HCT116 (cell line): ENCODE data around the gene WDR31. TPM values are rescaled to one million over a fixed set of nuclear protein-coding genes. Genes with fewer than 3 reads are reported as not detected.

Experiments
- ATAC-seq: fragments of 200-7000 bp; cut with Tn5 transposase; 2 replicates; pipeline ENCODE4 v1.9.1; 2020; ENCODE audit warnings: mild to moderate bottlenecking, moderate library complexity
- BruUV-seq: library from RNA; stranded (reverse); fragments of 400-500 nt; replicated peaks from 2 replicates; lab custom pipeline; 2021; lab: Mats Ljungman, UMichigan
- CTCF ChIA-PET: fragments of 300-600 bp; sonication (Branson Sonifier 250); formaldehyde crosslinking; loops from one replicate; lab custom pipeline; 2021; ENCODE audit warnings: antibody characterized with exemption; lab: Charles Lee
- POLR2A ChIA-PET: fragments of 300-600, 350-600 bp; sonication (Branson Sonifier 250); formaldehyde crosslinking; loops from one replicate; lab custom pipeline; 2021; ENCODE audit warnings: antibody characterized with exemption; lab: Charles Lee
- RAD21 ChIA-PET, 2 experiments: fragments of 300-600 bp; sonication (Branson Sonifier 250); formaldehyde crosslinking; loops; one replicate each; lab custom pipeline; 2023; ENCODE audit warnings: low total read pairs in 2 of 2; ENCODE audit not compliant: uncharacterized antibody in 2 of 2, unreplicated experiment in 2 of 2, low non-redundant PET in 1 of 2; lab: Charles Lee
- DNase-seq: peaks from one replicate; pipeline ENCODE4 v3.0.0-alpha.2; 2010; ENCODE audit warnings: low read depth, low spot score
- H2AFZ ChIP-seq: fragments of 200-600 bp; shearing (Covaris generic), sonication (generic); 2 replicates; pipeline ENCODE4 v1.6.1; 2017; ENCODE audit warnings: low read depth, mixed run types, mixed read lengths, antibody characterized with exemption, low read length; ENCODE audit not compliant: poor library complexity, severe bottlenecking
- H3K27ac ChIP-seq: 2 replicates; pipeline ENCODE4 v1.5.1; 2012; ENCODE audit warnings: low read depth, low read length
- H3K27me3 ChIP-seq: fragments of 200-600 bp; sonication (generic); 2 replicates; pipeline ENCODE4 v1.6.1; 2016; ENCODE audit warnings: mixed run types, low read length, mixed read lengths; ENCODE audit not compliant: insufficient read depth
- H3K36me3 ChIP-seq, 2 experiments: fragments of 200-500 bp in 1 of 2; fragments of 200-600 bp in 1 of 2; sonication (Bioruptor generic) in 1 of 2; sonication (generic) in 1 of 2; 2 replicates each; pipeline versions ENCODE4 v1.5.1 to v1.6.1; 2014 to 2016; ENCODE audit warnings: low read length in 2 of 2, inconsistent platforms in 1 of 2, mixed read lengths in 1 of 2, mixed run types in 1 of 2; ENCODE audit not compliant: insufficient read depth in 2 of 2, control insufficient read depth in 1 of 2
- H3K4me1 ChIP-seq, 2 experiments: fragments of 200-600 bp in 1 of 2; sonication (generic) in 1 of 2; 2 replicates each; pipeline versions ENCODE4 v1.5.1 to v1.6.1; 2012 to 2017; ENCODE audit warnings: low read length in 2 of 2, inconsistent platforms in 1 of 2, mild to moderate bottlenecking in 1 of 2, mixed read lengths in 1 of 2, mixed run types in 1 of 2, moderate library complexity in 1 of 2; ENCODE audit not compliant: insufficient read depth in 2 of 2, control insufficient read depth in 1 of 2
- H3K4me2 ChIP-seq: fragments of 200-600 bp; sonication (generic); 2 replicates; pipeline ENCODE4 v1.6.1; 2017; ENCODE audit warnings: mixed run types, low read length, mixed read lengths
- H3K4me3 ChIP-seq, 2 experiments: fragments of 200-600 bp in 1 of 2; sonication (generic) in 1 of 2; replicated peaks in 1 of 2; 2 replicates each; pipeline ENCODE4 v1.5.1; 2011 to 2016; ENCODE audit warnings: low read length in 2 of 2, control low read depth in 1 of 2, low read depth in 1 of 2, mild to moderate bottlenecking in 1 of 2, mixed read lengths in 1 of 2, mixed run types in 1 of 2
- H3K79me2 ChIP-seq: fragments of 200-600 bp; sonication (generic); 2 replicates; pipeline ENCODE4 v1.6.1; 2017; ENCODE audit warnings: mild to moderate bottlenecking, mixed run types, low read length, moderate library complexity, mixed read lengths; ENCODE audit not compliant: insufficient read depth
- H3K9ac ChIP-seq: fragments of 200-600 bp; sonication (generic); 2 replicates; pipeline ENCODE4 v1.6.1; 2016; ENCODE audit warnings: low read length, mixed read lengths
- H3K9me2 ChIP-seq: fragments of 200-600 bp; sonication (generic), shearing (Covaris generic); 2 replicates; pipeline ENCODE4 v1.6.1; 2017; ENCODE audit warnings: mixed run types, mild to moderate bottlenecking, moderate library complexity; ENCODE audit not compliant: insufficient read depth
- H3K9me3 ChIP-seq, 2 experiments: fragments of 200-500 bp in 1 of 2; fragments of 200-600 bp in 1 of 2; sonication (Bioruptor generic) in 1 of 2; sonication (generic) in 1 of 2; 2 replicates each; pipeline ENCODE4 v1.6.1; 2014 to 2017; ENCODE audit warnings: low read length in 2 of 2, mixed read lengths in 2 of 2, inconsistent platforms in 1 of 2, low read depth in 1 of 2, mild to moderate bottlenecking in 1 of 2, mixed run types in 1 of 2, moderate library complexity in 1 of 2; ENCODE audit not compliant: control insufficient read depth in 1 of 2, insufficient read depth in 1 of 2
- H4K20me1 ChIP-seq: fragments of 200-600 bp; sonication (generic), shearing (Covaris generic); 2 replicates; pipeline ENCODE4 v1.6.1; 2017; ENCODE audit warnings: mixed run types, mild to moderate bottlenecking, moderate library complexity; ENCODE audit not compliant: insufficient read depth
- ELF1 ChIP-seq: IDR thresholded peaks from 2 replicates; pipeline ENCODE4 v1.6.1; 2012; ENCODE audit warnings: low read depth, borderline replicate concordance
- REST ChIP-seq: IDR thresholded peaks from 2 replicates; pipeline ENCODE4 v1.6.1; 2012; ENCODE audit warnings: low read depth
- YY1 ChIP-seq: IDR thresholded peaks from 2 replicates; pipeline ENCODE4 v1.6.1; 2011; ENCODE audit warnings: low read length, low read depth, moderate library complexity, mild to moderate bottlenecking; ENCODE audit not compliant: insufficient replicate concordance; ENCODE audit errors: extremely low read depth
- intact Hi-C: fragments of 100-400 bp; cut with micrococcal nuclease; formaldehyde crosslinking; loops from 2 replicates; pipeline ENCODE4 v1.10.0; 2022
- total RNA-seq: library from RNA; stranded (reverse); gene quantifications from one replicate; pipeline ENCODE4 v1.2.1, GENCODE V29; 2021; ENCODE audit not compliant: unreplicated experiment

WDR31 gene
- total RNA-seq, 1 experiment from 2014 or later, result 5.9 TPM

- no peak overlapping the region for H3K4me2 ChIP-seq
Observed at GRCh38 chr9:113373256-113373655, 33.2 kb upstream of the WDR31 start.

More at GRCh38 chr9:113373256-113373655, 33.2 kb upstream of the WDR31 start:
- Histone ChIP-seq H3K36me3 (peaks cover 6 to 7% of the 10 kb centered on the region in 2 experiments; a peak in 2 of 4 replicates), H3K9ac (no peak overlapping the region), H3K4me1 (peaks cover 12 to 17% of the 10 kb centered on the region in 2 experiments), H3K9me2 (no peaks in the 10 kb centered on the region), H4K20me1 (no peaks in the 10 kb centered on the region), H3K79me2 (peaks cover 14% of the 10 kb centered on the region), H2AFZ (no peak overlapping the region), H3K9me3 (no peaks in the 10 kb centered on the region), H3K4me3 (no peak overlapping the region), H3K27me3 (no peaks in the 10 kb centered on the region), H3K27ac (no peak overlapping the region)
- TF ChIP-seq REST (no peak), YY1 (no peak), ELF1 (no peak)
- ChIA-PET CTCF (no interaction called here), RAD21 (no interaction called here), POLR2A (no interaction called here)
- BruUV-seq, result no TSS peak
- DNase-seq, result no peak
- ATAC-seq, result no peak
- intact Hi-C loops, result no loop called here
